GM12891 (cell line): Measurements from ENCODE around the gene MACROH2A1.

Experiments
- PAX5 ChIP-seq: IDR thresholded peaks from 2 replicates; pipeline ENCODE4 v1.6.1; 2011; ENCODE audit warnings: low read length, moderate library complexity, mild to moderate bottlenecking; ENCODE audit not compliant: insufficient read depth, severe bottlenecking
- POLR2A ChIP-seq: IDR thresholded peaks from 2 replicates; pipeline ENCODE4 v1.6.1; 2011; ENCODE audit warnings: low read depth, low read length, control low read depth
- POLR2AphosphoS5 ChIP-seq: IDR thresholded peaks from 2 replicates; pipeline ENCODE4 v1.6.1; 2011; ENCODE audit warnings: low read depth, low read length, control low read depth
- POU2F2 ChIP-seq: IDR thresholded peaks from 2 replicates; pipeline ENCODE4 v1.6.1; 2011; ENCODE audit warnings: low read depth, mild to moderate bottlenecking, control low read depth, low read length, moderate library complexity
- SPI1 ChIP-seq: IDR thresholded peaks from 2 replicates; pipeline ENCODE4 v1.6.1; 2011; ENCODE audit warnings: low read depth, low read length, control low read depth

DNA sequence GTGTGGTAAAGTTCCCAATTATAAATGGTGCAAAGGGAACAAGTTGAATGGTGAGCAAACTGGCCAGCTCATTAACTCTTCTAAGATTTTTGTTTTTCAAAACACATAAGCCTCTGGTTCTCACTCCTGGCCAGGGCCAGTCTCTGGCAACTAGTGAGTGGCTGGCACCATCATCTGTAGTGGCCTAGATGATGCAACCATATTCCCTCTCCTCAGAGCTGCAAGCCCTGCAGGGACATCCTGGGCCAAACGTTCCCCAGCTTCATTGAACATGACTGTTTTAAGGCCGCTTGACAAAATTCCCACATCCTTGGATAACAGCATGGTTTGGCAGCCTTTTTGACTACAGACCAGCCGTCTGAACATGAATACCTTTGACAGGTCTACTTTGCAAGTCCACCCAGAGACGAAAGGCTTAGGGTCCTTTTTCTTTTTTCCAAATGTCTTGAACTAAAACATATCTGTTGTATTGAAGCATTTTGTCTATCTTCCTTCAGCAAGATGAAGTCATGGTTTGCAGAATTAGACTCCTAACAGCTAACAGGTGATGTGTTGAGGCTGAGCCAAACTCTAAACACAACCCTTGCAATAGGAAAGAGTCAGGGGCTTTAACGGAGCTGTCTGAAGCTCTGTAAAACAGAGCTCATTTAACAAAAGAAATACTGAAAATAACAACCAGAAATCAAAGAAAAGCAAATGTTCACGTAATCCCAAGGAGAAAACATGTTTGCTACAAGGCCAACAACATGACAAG lies 23.8 kb downstream of the MACROH2A1 start:
- peak; percentile 31; the same call in 1 of the 2 replicates for TF ChIP-seq POLR2AphosphoS5
- TF ChIP-seq PAX5: no peak
- TF ChIP-seq POLR2A: no peak
- no peak for TF ChIP-seq SPI1
- TF ChIP-seq POU2F2: no peak
